ENCODE results near the gene SLC27A5. TPM values are rescaled to one million over a fixed set of nuclear protein-coding genes. Genes with fewer than 3 reads are reported as not detected.
"Not testable (repeated sequence)": the region's sequence is repeated elsewhere in the genome, so short reads cannot be mapped to it uniquely, and the experiment has no call there.

The SLC27A5 gene
- total and polyA plus RNA-seq, 2 donors from 2014 or later, result 10.8 to 41.5 TPM

GRCh38 chr19:58474291-58474996, 37.3 kb downstream of the SLC27A5 start:
- FAIRE-seq (no peak), DNase-seq (no peak)
- intact Hi-C loops (cut with DNase I), result no loop called here
- Histone ChIP-seq H3K9ac (ENCODE audit: low read length in 3 of 3) (peak overlapping the region in 1 of 3 donors; percentile 77), H3K4me1 (ENCODE audit: control insufficient read depth in 2 of 3, insufficient read depth in 2 of 3, low read depth in 1 of 3, low read length in 3 of 3) (peaks cover 0 to 12% (median 11%) of the 10 kb centered on the region in 3 donors), H3K9me3 (ENCODE audit: control insufficient read depth in 2 of 3, insufficient read depth in 1 of 3, low read length in 3 of 3) (no peaks in the 10 kb centered on the region), H3K27me3 (ENCODE audit: control insufficient read depth, insufficient read depth, low read length) (no peaks in the 10 kb centered on the region), H3K36me3 (ENCODE audit: control insufficient read depth in 2 of 3, insufficient read depth in 3 of 3, low read length in 3 of 3) (peaks cover 0 to 8% (median 5%) of the 10 kb centered on the region in 3 donors), H3K27ac (ENCODE audit: low read depth in 2 of 2, low read length in 2 of 2) (no peak overlapping the region), H3K4me3 (ENCODE audit: low read length in 3 of 3) (peak overlapping the region in 1 of 3 donors; percentile 89)
- TF ChIP-seq CTCF (IDR thresholded peaks at IDR 0.05; ENCODE audit: borderline replicate concordance, extremely low read depth, insufficient read depth), result no peak

GRCh38 chr19:58473775-58474174, 38.0 kb downstream of the SLC27A5 start:
- no peak overlapping the region for H3K4me3 ChIP-seq (ENCODE audit: low read length in 3 of 3)
- H3K36me3 ChIP-seq (ENCODE audit: control insufficient read depth in 2 of 3, insufficient read depth in 3 of 3, low read length in 3 of 3), result peaks cover 0 to 11% (median 5%) of the 10 kb centered on the region in 3 donors
- no peak overlapping the region for H3K27ac ChIP-seq (ENCODE audit: low read depth in 2 of 2, low read length in 2 of 2)
- intact Hi-C loops (cut with DNase I), result no loop called here
- H3K9me3 ChIP-seq (ENCODE audit: control insufficient read depth in 2 of 3, insufficient read depth in 1 of 3, low read length in 3 of 3), result no peaks in the 10 kb centered on the region
- H3K9ac ChIP-seq (ENCODE audit: low read length in 3 of 3), result no peak overlapping the region
- DNase-seq, result no peak
- TF ChIP-seq CTCF (IDR thresholded peaks at IDR 0.05; ENCODE audit: borderline replicate concordance, extremely low read depth, insufficient read depth), result no peak
- no peaks in the 10 kb centered on the region for H3K27me3 ChIP-seq (ENCODE audit: control insufficient read depth, insufficient read depth, low read length)
- FAIRE-seq, result no peak
- peaks cover 0 to 12% (median 11%) of the 10 kb centered on the region in 3 donors for H3K4me1 ChIP-seq (ENCODE audit: control insufficient read depth in 2 of 3, insufficient read depth in 2 of 3, low read depth in 1 of 3, low read length in 3 of 3)

- no peaks in the 10 kb centered on the region for H3K27me3 ChIP-seq (ENCODE audit: control insufficient read depth, insufficient read depth, low read length)
- no peak overlapping the region for H3K4me3 ChIP-seq (ENCODE audit: low read length in 3 of 3)
- no peak overlapping the region for H3K27ac ChIP-seq (ENCODE audit: low read depth in 2 of 2, low read length in 2 of 2)
- intact Hi-C loops (cut with DNase I), result no loop called here
- no peak for DNase-seq
- no peak overlapping the region for H3K9ac ChIP-seq (ENCODE audit: low read length in 3 of 3)
- TF ChIP-seq CTCF (IDR thresholded peaks at IDR 0.05; ENCODE audit: borderline replicate concordance, extremely low read depth, insufficient read depth), result no peak
- no peaks in the 10 kb centered on the region for H3K9me3 ChIP-seq (ENCODE audit: control insufficient read depth in 2 of 3, insufficient read depth in 1 of 3, low read length in 3 of 3)
- FAIRE-seq, result no peak
- peaks cover 0 to 12% (median 9%) of the 10 kb centered on the region in 3 donors for H3K4me1 ChIP-seq (ENCODE audit: control insufficient read depth in 2 of 3, insufficient read depth in 2 of 3, low read depth in 1 of 3, low read length in 3 of 3)
- peaks cover 0 to 7% (median 4%) of the 10 kb centered on the region in 3 donors for H3K36me3 ChIP-seq (ENCODE audit: control insufficient read depth in 2 of 3, insufficient read depth in 3 of 3, low read length in 3 of 3)
Observed at GRCh38 chr19:58471736-58472135, 40.1 kb downstream of the SLC27A5 start.

GRCh38 chr19:58470837-58471543, 40.8 kb downstream of the SLC27A5 start:
- H3K4me3 ChIP-seq (ENCODE audit: low read length in 3 of 3); DNase-seq; H3K36me3 ChIP-seq (ENCODE audit: control insufficient read depth in 2 of 3, insufficient read depth in 3 of 3, low read length in 3 of 3); H3K27me3 ChIP-seq (ENCODE audit: control insufficient read depth, insufficient read depth, low read length); intact Hi-C loops (cut with DNase I); H3K9ac ChIP-seq (ENCODE audit: low read length in 3 of 3); H3K27ac ChIP-seq (ENCODE audit: low read depth in 2 of 2, low read length in 2 of 2); H3K9me3 ChIP-seq (ENCODE audit: control insufficient read depth in 2 of 3, insufficient read depth in 1 of 3, low read length in 3 of 3); FAIRE-seq: not testable (repeated sequence)
- H3K4me1 ChIP-seq (ENCODE audit: control insufficient read depth in 2 of 3, insufficient read depth in 2 of 3, low read depth in 1 of 3, low read length in 3 of 3), result peaks cover 0 to 15% (median 8%) of the 10 kb centered on the region in 3 donors

Data from kidney (tissue), 14 donors.